Thymus (tissue), 11 donors: Measurements from ENCODE around the gene FARP2. TPM values are rescaled to one million over a fixed set of nuclear protein-coding genes. Genes with fewer than 3 reads are reported as not detected.
"Not testable (repeated sequence)": the region's sequence is repeated elsewhere in the genome, so short reads cannot be mapped to it uniquely, and the experiment has no call there.

ENCODE experiments used
- DNase-seq, 9 donors: peaks; one replicate each; pipeline ENCODE4 v3.0.0-alpha.2; 2013; ENCODE audit warnings: low spot score in 9 of 9, low read depth in 6 of 9, missing footprints in 1 of 9
- H3K27ac ChIP-seq, 2 donors: one replicate each; pipeline ENCODE4 v1.5.1; 2013; ENCODE audit warnings: control low read depth in 1 of 2, low read depth in 1 of 2, low read length in 1 of 2, mild to moderate bottlenecking in 1 of 2, moderate library complexity in 1 of 2
- H3K27me3 ChIP-seq, 2 donors: one replicate each; pipeline ENCODE4 v1.5.1; 2013; ENCODE audit warnings: low read length in 1 of 2; ENCODE audit not compliant: control insufficient read depth in 2 of 2, insufficient read depth in 1 of 2
- H3K36me3 ChIP-seq, 2 donors: one replicate each; pipeline ENCODE4 v1.5.1; 2013; ENCODE audit warnings: low read length in 1 of 2, mild to moderate bottlenecking in 1 of 2, moderate library complexity in 1 of 2; ENCODE audit not compliant: control insufficient read depth in 2 of 2, insufficient read depth in 2 of 2
- H3K4me1 ChIP-seq, 2 donors: one replicate each; pipeline ENCODE4 v1.5.1; 2013; ENCODE audit warnings: low read length in 2 of 2; ENCODE audit not compliant: control insufficient read depth in 2 of 2, insufficient read depth in 2 of 2
- H3K4me3 ChIP-seq, 2 donors: one replicate each; pipeline ENCODE4 v1.5.1; 2013; ENCODE audit warnings: low read length in 2 of 2, control low read depth in 1 of 2, mild to moderate bottlenecking in 1 of 2
- H3K9me3 ChIP-seq, 2 donors: one replicate each; pipeline ENCODE4 v1.5.1; 2013; ENCODE audit warnings: low read length in 1 of 2, mild to moderate bottlenecking in 1 of 2; ENCODE audit not compliant: control insufficient read depth in 2 of 2, insufficient read depth in 1 of 2
- WGBS: extraction: QIAGEN DNeasy Blood & Tissue Kit; methylation state at CpG from one replicate; pipeline ENCODE4 v1.1.7; 2013; 5-methylcytosine and 5-hydroxymethylcytosine counted together
- polyA plus RNA-seq: library from polyadenylated mRNA; stranded (reverse); fragments of 200-250 nt; gene quantifications from one replicate; pipeline ENCODE4 v1.2.3, GENCODE V29; 2013
- total RNA-seq: library from RNA; stranded (reverse); fragments of 120-200 nt; gene quantifications from one replicate; pipeline ENCODE4 v1.2.4, GENCODE V29; 2013
- donor health status: healthy.

FARP2 gene
- total and polyA plus RNA-seq, 2 donors, result 16.1 to 18.2 TPM

- DNase-seq, result no peak
Observed at GRCh38 chr2:241505086-241505780, 149.1 kb downstream of the FARP2 start.

GRCh38 chr2:241505781-241506201, 149.7 kb downstream of the FARP2 start:
- no peak overlapping the region for H3K27ac ChIP-seq
- peaks cover 1 to 19% of the 10 kb centered on the region in 2 donors for H3K27me3 ChIP-seq
- no peak overlapping the region for H3K4me3 ChIP-seq
- peaks cover 0 to 5% of the 10 kb centered on the region in 2 donors for H3K9me3 ChIP-seq
- H3K4me1 ChIP-seq, result peaks cover 9 to 17% of the 10 kb centered on the region in 2 donors
- WGBS, result 99% methylated on average over 7 of the region's 7 CpGs
- peaks cover 10 to 17% of the 10 kb centered on the region in 2 donors for H3K36me3 ChIP-seq
- no peak for DNase-seq

More at GRCh38 chr2:241505086-241505780, 149.1 kb downstream of the FARP2 start:
- Histone ChIP-seq H3K36me3 (peaks cover 15 to 21% of the 10 kb centered on the region in 2 donors), H3K27me3 (peaks cover 0 to 19% of the 10 kb centered on the region in 2 donors), H3K27ac (no peak overlapping the region), H3K9me3 (peaks cover 0 to 5% of the 10 kb centered on the region in 2 donors), H3K4me1 (peaks cover 9 to 17% of the 10 kb centered on the region in 2 donors), H3K4me3 (no peak overlapping the region)
- 89% methylated on average over 15 of the region's 15 CpGs for WGBS

- not testable (repeated sequence) for H3K27ac ChIP-seq, H3K9me3 ChIP-seq, DNase-seq, H3K4me3 ChIP-seq
- Histone ChIP-seq H3K4me1 (peaks cover 9 to 17% of the 10 kb centered on the region in 2 donors), H3K36me3 (peaks cover 5 to 14% of the 10 kb centered on the region in 2 donors), H3K27me3 (peaks cover 4 to 19% of the 10 kb centered on the region in 2 donors)
- WGBS, result 98% methylated on average over 11 of the region's 11 CpGs
Observed at GRCh38 chr2:241506317-241506716, 150.2 kb downstream of the FARP2 start.

- no peak overlapping the region for H3K27ac ChIP-seq
- H3K9me3 ChIP-seq, result peaks cover 0 to 5% of the 10 kb centered on the region in 2 donors
- H3K4me1 ChIP-seq, result peaks cover 9 to 17% of the 10 kb centered on the region in 2 donors
- H3K4me3 ChIP-seq, result peak overlapping the region; percentile 70 to 90
- H3K36me3 ChIP-seq, result peaks cover 2 to 9% of the 10 kb centered on the region in 2 donors
- 84% methylated on average over 19 of the region's 19 CpGs for WGBS
- H3K27me3 ChIP-seq, result peaks cover 4 to 19% of the 10 kb centered on the region in 2 donors
- no peak for DNase-seq
Observed at GRCh38 chr2:241506793-241507429, 150.8 kb downstream of the FARP2 start.

- peaks cover 0 to 5% of the 10 kb centered on the region in 2 donors for H3K9me3 ChIP-seq
- peaks cover 9 to 17% of the 10 kb centered on the region in 2 donors for H3K4me1 ChIP-seq
- peak overlapping the region; percentile 70 to 90 for H3K4me3 ChIP-seq
- H3K27ac ChIP-seq, result no peak overlapping the region
- H3K36me3 ChIP-seq, result peaks cover 2 to 9% of the 10 kb centered on the region in 2 donors
- 5% methylated on average over 67 of the region's 67 CpGs for WGBS
- H3K27me3 ChIP-seq, result peaks cover 4 to 19% of the 10 kb centered on the region in 2 donors
- peak in 5 of 9 donors; percentile 3 to 49 (median 30) for DNase-seq
Observed at GRCh38 chr2:241507430-241508239, 151.6 kb downstream of the FARP2 start.

GRCh38 chr2:241508240-241509154, 152.4 kb downstream of the FARP2 start, which contains the start of gene STK25:
TSS of gene STK25 (minus strand) at chr2:241508584. CDS start at chr2:241508035, 549 bp downstream.
- under 1% methylated on average over 122 of the region's 122 CpGs for WGBS
- Histone ChIP-seq H3K27ac (peak within 1 kb of the TSS in 1 of 2 donors; percentile 75), H3K9me3 (peaks cover 0 to 5% of the 10 kb centered on the region in 2 donors), H3K36me3 (peaks cover 0 to 9% of the 10 kb centered on the region in 2 donors), H3K4me3 (peak within 1 kb of the TSS; percentile 70 to 90), H3K4me1 (peaks cover 9 to 17% of the 10 kb centered on the region in 2 donors), H3K27me3 (peaks cover 4 to 19% of the 10 kb centered on the region in 2 donors)
- DNase-seq, result peak; percentile 84 to 99 (median 96)

GRCh38 chr2:241509155-241509784, 153.2 kb downstream of the FARP2 start:
- peaks cover 4 to 19% of the 10 kb centered on the region in 2 donors for H3K27me3 ChIP-seq
- H3K4me3 ChIP-seq, result peak overlapping the region; percentile 49 to 90
- no peak for DNase-seq
- WGBS, result 37% methylated on average over 24 of the region's 24 CpGs
- H3K27ac ChIP-seq, result peak overlapping the region in 1 of 2 donors; percentile 68
- peaks cover 0 to 3% of the 10 kb centered on the region in 2 donors for H3K36me3 ChIP-seq
- peaks cover 9 to 17% of the 10 kb centered on the region in 2 donors for H3K4me1 ChIP-seq
- H3K9me3 ChIP-seq, result peaks cover 0 to 5% of the 10 kb centered on the region in 2 donors
